ENCODE data around the gene SPPL3.
"Not testable (repeated sequence)": the region's sequence is repeated elsewhere in the genome, so short reads cannot be mapped to it uniquely, and the experiment has no call there.

SPPL3 gene

DNA sequence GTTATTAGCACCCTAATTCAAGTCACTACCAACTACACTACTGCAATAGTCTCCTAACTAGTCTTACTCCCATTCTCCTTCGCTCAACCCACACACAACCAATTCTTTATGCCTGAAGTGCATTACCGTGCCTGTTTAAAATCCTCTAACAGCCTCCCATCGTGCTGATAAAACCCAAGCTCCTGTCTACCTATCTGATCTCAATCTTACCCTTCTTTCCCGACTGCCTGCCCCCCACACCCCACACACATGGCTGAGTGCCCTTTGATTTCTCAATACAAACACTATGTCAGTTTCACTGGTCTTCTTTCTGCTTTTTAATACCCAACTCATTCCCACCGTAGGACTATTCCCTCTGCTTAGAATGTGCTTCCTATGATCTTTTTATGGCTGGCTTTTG is 59.9 kb downstream of the SPPL3 start:
- DNase-seq (ENCODE audit: low spot score), result no peak

DNA sequence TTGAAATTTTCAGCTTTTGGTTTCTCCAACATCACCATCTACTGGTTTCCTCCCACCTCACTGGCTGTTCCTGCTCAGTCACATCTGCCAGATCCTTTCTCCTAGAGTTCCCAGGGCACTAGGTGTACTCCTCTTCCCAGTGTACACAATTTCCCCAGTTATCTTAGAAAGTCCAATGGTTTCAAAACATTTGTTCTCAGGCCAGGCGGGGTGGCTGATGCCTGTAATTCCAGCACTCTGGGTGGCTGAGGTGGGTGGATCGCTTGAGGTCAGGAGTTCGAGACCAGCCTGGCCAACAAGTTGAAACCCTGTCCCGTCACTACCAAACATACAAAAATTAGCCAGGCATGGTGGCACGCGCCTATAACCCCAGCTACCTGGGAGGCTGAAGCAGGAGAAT is 60.7 kb downstream of the SPPL3 start:
- DNase-seq (ENCODE audit: low spot score), result no peak

- no peak for DNase-seq (ENCODE audit: low spot score)
These were observed 61.6 kb downstream of the SPPL3 start for GRCh38 chr12:120842595-120842994.

DNA sequence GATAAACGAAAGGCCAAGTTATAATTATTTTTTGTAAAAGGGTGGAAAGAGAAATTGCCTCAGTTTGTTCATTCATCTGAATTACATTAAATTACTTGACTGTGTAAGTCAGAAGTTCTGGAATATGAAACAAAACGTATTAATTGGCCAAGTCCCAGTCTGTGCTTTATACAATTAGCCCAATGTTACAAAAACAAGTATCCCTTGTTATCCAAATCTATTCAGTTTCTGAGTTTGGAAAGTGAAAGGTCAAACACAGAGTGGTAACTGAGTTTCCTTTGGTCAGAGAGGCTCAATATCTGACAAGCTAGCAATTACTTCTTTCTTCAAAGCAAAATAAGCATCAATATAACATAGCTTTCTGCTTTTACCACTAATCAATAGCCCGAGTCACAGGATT is 62.6 kb downstream of the SPPL3 start:
- DNase-seq (ENCODE audit: low spot score), result no peak

DNA sequence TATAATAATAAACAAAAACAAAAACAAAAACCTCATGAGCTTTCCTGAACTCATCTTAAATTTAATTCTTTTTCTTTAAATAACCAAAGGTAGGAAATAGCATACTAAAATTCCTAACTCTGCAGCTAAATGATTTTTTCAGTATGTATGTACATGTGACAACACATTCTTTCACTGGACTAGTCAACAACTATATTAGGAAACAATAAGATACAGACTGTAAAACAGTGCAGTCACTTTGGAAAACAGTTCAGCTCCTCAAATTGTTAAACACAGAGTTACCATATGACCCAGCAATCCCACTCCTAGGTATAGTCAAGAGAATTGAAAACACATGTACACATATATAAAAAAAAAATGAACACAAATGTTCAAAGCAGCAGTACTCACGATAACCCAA is 64.7 kb downstream of the SPPL3 start:
- no peak for DNase-seq (ENCODE audit: low spot score)

DNA sequence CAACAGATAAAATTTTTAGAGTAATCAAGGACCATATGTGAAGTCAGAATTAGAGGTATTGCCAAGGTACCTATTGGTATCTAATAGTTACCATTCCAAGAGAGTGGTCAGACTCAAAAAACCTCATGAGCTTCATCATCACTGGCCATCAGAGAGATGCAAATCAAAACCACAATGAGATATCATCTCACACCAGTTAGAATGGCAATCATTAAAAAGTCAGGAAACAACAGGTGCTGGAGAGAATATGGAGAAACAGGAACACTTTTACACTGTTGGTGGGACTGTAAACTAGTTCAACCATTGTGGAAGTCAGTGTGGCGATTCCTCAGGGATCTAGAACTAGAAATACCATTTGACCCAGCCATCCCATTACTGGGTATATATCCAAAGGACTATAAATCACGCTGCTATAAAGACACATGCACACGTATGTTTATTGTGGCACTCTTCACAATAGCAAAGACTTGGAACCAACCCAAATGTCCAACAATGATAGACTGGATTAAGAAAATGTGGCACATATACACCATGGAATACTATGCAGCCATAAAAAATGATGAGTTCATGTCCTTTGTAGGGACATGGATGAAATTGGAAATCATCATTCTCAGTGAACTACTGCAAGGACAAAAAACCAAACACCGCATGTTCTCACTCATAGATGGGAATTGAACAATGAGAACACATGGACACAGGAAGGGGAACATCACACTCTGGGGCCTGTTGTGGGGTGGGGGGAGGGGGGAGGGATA is 65.4 kb downstream of the SPPL3 start:
- DNase-seq (ENCODE audit: low spot score), result not testable (repeated sequence)

DNA sequence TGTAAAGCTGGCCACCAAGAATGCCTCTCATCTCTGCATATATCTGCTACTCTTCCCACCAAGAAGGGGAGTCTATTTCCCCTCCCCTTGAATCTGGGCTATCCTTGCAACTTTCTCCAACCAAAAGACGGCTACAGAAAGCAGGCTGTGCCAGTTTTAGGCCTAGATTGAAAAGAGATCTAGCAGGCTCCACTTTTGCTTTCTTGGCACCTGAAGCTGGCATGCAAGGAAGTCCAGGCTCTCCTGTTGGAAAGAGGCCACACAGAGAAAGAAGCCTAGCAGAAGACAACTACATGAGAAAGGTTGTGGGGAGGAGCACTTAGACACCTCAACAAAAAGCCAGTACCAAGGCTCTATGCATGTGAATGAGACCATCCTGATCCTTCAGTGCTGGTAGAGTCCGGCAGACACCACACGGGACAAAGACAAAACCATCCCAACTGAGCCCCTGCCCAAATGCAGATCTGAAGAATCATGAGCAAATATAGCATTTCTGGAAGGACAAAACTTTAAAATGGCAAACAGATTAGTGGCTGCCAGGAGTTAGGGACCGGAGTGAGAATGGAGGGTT is 68.0 kb downstream of the SPPL3 start:
- no peak for DNase-seq (ENCODE audit: low spot score)

GRCh38 chr12:120835657-120836056 is 68.5 kb downstream of the SPPL3 start:
- DNase-seq (ENCODE audit: low spot score), result no peak

DNA sequence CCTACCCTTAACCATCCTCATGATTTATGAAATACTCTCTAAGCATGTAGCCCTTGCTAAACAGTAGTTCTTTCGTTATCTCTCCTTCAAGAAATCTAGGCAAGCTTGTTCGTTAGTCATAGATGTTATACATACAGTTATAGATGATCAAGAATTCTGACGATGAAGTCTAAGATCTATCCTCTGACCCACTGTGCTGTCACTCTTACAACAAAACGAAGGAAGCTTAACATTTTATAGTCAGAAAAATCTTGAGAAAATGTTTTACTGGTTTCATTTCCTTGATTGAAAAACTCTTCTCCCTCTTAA is 68.9 kb downstream of the SPPL3 start:
- DNase-seq (ENCODE audit: low spot score), result no peak

GRCh38 chr12:120834489-120835303 is 69.5 kb downstream of the SPPL3 start:
- DNase-seq (ENCODE audit: low spot score), result no peak

DNA sequence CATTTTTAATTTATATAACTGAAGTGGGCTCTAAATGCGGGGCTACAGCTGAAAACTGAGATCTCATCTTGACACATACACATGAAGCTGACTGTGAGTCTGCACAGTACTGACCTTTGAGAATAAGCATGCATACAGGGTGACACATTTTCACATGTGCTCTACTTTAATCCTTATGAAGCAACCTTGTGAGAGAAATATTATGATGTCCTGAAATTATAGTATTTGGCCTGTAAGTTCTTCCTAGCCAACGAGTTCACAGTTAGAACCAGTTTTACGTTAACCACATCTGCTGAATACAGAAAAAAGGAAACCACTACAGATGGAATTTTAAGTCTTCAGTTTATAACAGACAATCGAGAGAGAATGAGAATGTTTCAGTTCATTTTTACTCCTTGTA is 70.3 kb downstream of the SPPL3 start:
- DNase-seq (ENCODE audit: low spot score), result no peak

- no peak for DNase-seq (ENCODE audit: low spot score)
These were observed 71.4 kb downstream of the SPPL3 start for GRCh38 chr12:120832737-120833136.

DNA sequence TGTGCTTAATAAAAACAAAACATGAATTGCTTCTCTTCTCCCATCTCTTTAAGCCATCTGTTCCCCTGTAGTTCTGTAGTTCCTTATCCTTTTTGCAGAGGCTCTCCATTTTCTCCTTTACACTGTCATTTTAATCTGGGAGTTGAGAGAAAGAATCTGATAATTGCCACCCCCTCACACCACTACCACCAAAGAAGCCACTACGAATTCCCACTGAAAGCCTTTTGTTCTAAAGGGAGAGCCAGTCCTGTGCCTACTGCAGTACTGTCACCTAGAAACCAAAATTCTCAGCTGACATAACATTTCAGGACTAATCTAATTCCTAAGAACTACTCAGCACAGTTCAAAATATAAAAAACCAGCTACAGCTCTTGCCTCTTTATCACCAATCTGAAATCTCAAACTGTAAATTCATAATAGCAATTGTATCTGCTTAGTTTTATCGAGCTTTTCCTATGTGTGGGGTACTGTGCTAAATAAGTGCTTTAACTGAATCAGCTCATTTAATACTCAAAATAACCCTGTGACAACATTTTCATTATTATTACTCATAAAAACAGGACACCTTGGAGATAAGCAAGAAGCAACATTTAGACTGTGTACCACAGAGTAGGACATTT is 72.4 kb downstream of the SPPL3 start:
- DNase-seq (ENCODE audit: low spot score), result no peak

GRCh38 chr12:120830966-120831365 is 73.2 kb downstream of the SPPL3 start:
- DNase-seq (ENCODE audit: low spot score), result no peak

DNA sequence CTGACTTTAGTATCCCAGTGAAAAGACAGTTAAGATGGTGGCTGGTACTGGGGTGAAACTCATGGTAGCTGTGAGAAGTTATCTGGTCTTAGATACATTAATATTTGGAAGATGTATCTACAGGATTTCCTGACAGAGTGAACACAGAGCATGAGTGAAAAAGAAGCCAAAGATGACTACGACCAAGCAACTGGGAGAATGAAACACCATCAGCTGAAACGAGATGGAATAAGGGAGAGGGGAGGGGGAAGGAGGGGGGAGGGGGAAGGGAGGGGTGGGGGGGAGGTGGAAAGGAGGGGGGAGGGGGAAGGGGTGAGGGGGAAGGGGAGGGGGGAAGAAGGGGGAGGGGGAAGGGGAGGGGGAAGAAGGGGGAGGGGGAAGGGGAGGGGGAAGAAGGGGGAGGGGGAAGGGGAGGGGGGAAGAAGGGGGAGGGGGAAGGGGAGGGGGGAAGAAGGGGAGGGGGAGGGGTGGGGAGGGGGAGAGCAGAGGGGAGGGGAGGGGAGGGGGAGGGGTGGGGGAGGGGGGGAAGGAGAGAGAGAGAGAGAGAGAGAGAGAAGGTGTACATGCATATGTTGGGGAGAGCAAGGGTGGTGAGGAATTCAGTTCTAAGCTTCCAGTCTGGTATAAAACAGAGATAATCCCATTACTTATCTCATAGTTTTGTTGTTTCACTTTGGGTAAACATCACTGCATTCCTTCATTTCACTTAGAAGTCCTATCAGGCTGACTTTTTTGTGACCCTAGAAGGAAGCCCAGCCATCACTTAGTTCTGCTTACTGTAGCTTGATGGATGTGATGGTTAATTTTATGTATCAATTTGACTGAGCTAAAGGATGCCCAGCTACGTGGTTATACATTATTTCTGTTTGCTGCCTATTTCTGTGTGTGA is 73.9 kb downstream of the SPPL3 start:
- DNase-seq (ENCODE audit: low spot score), result no peak

GRCh38 chr12:120826335-120826734 is 77.8 kb downstream of the SPPL3 start:
- DNase-seq (ENCODE audit: low spot score), result no peak

DNA sequence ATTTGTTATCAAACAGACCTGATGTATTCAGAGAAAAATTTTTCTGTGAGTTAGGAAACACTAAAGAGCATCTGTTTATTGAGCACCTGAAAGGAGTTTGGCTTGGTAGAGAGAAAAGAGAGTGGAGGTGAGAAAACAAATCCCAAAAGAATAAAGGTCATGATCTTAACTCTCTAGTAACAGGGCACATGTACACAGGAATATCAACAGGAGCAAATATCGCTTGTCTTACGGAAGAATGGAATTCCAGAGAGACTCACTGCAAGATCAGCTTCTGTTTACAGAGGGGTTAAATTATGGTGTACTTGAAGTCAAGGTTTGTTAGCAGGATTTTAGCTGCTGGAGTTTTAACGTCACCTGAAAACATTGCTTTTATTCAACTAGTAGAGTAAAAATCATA is 78.8 kb downstream of the SPPL3 start:
- no peak for DNase-seq (ENCODE audit: low spot score)

GRCh38 chr12:120822832-120823503 is 81.2 kb downstream of the SPPL3 start:
- no peak for DNase-seq (ENCODE audit: low spot score)

- no peak for DNase-seq (ENCODE audit: low spot score)
These were observed 82.3 kb downstream of the SPPL3 start for GRCh38 chr12:120821878-120822277.

GRCh38 chr12:120820884-120821510 is 83.2 kb downstream of the SPPL3 start:
- DNase-seq (ENCODE audit: low spot score), result no peak

GRCh38 chr12:120818416-120818815 is 85.7 kb downstream of the SPPL3 start:
- no peak for DNase-seq (ENCODE audit: low spot score)

Data from hematopoietic multipotent progenitor cell treated with erythropoietin and hydrocortisone succinate and interleukin-3 and kit ligand, for 17 days (in vitro differentiated cells).